Uterus (tissue), 4 donors: Measurements from ENCODE around the gene KRTAP6-2. TPM values are rescaled to one million over a fixed set of nuclear protein-coding genes. Genes with fewer than 3 reads are reported as not detected.

Experiments used
- DNase-seq, 2 donors: peaks; one replicate each; pipeline ENCODE4 v3.0.0-alpha.2; 2019 to 2020
- H3K27ac ChIP-seq, 2 donors: fragments of 200-600 bp; sonication (generic); 1 replicate in 1 of 2; 2 replicates in 1 of 2; pipeline ENCODE4 v1.5.1; 2016 to 2018
- H3K27me3 ChIP-seq, 2 donors: fragments of 200-600 bp; sonication (generic); one replicate each; pipeline ENCODE4 v1.5.1; 2018 to 2019; ENCODE audit warnings: control low read depth in 1 of 2
- H3K36me3 ChIP-seq, 2 donors: fragments of 200-600 bp; sonication (generic); one replicate each; pipeline ENCODE4 v1.5.1; 2019; ENCODE audit warnings: control low read depth in 1 of 2
- H3K4me1 ChIP-seq, 2 donors: fragments of 200-600 bp; sonication (generic); one replicate each; pipeline ENCODE4 v1.5.1; 2018 to 2019; ENCODE audit warnings: control low read depth in 1 of 2
- H3K4me3 ChIP-seq, 2 donors: fragments of 200-600 bp; sonication (generic); 1 replicate in 1 of 2; 2 replicates in 1 of 2; pipeline ENCODE4 v1.5.1; 2018 to 2019; ENCODE audit warnings: mild to moderate bottlenecking in 1 of 2
- H3K9me3 ChIP-seq, 2 donors: fragments of 200-600 bp; sonication (generic); one replicate each; pipeline ENCODE4 v1.5.1; 2019; ENCODE audit warnings: control low read depth in 1 of 2
- CTCF ChIP-seq, 4 experiments: fragments of 200-600 bp in 2 of 4; fragments of 450-650 bp in 2 of 4; sonication (generic) in 2 of 4; IDR thresholded peaks; one replicate each; pipeline ENCODE4 v1.5.1; 2016 to 2019; ENCODE audit warnings: antibody characterized with exemption in 4 of 4, mild to moderate bottlenecking in 2 of 4, moderate library complexity in 1 of 4
- POLR2A ChIP-seq, 2 donors: fragments of 450-650 bp; IDR thresholded peaks; one replicate each; pipeline ENCODE4 v1.6.1; 2016; ENCODE audit warnings: antibody characterized with exemption in 2 of 2, mild to moderate bottlenecking in 1 of 2, moderate library complexity in 1 of 2
- intact Hi-C: fragments of 100-400 bp; cut with DNase I; formaldehyde crosslinking; loops from one replicate; pipeline ENCODE4 v1.15.1; 2023; ENCODE audit warnings: low total_unique reads
- total RNA-seq, 4 donors: library from RNA; depleted of rRNA in 3 of 4; stranded (reverse); fragments of >200 nt in 3 of 4; gene quantifications; one replicate each; pipeline versions ENCODE4 v1.1.0 to v1.2.4, GENCODE V29; 2014 to 2023
- donor health status: DM: yes; HTN: yes; CAD: no.

The KRTAP6-2 gene
- total RNA-seq, 4 donors from 2014 or later: not detected

GRCh38 chr21:30580132-30580531 is 18.6 kb downstream of the KRTAP6-2 start:
- H3K27ac ChIP-seq: no peak overlapping the region
- no peaks in the 10 kb centered on the region for H3K27me3 ChIP-seq
- no peaks in the 10 kb centered on the region for H3K4me1 ChIP-seq
- no peaks in the 10 kb centered on the region for H3K36me3 ChIP-seq
- no peak for DNase-seq
- H3K4me3 ChIP-seq: no peak overlapping the region
- TF ChIP-seq POLR2A (IDR thresholded peaks at IDR 0.05) (no peak), CTCF (IDR thresholded peaks at IDR 0.05) (no peak)
- intact Hi-C loops: no loop called here
- H3K9me3 ChIP-seq: no peaks in the 10 kb centered on the region

GRCh38 chr21:30579346-30579745 is 19.4 kb downstream of the KRTAP6-2 start:
- Histone ChIP-seq H3K4me3 (no peak overlapping the region), H3K27me3 (no peaks in the 10 kb centered on the region), H3K4me1 (no peaks in the 10 kb centered on the region), H3K27ac (no peak overlapping the region), H3K36me3 (no peaks in the 10 kb centered on the region), H3K9me3 (no peaks in the 10 kb centered on the region)
- intact Hi-C loops: no loop called here
- no peak for DNase-seq
- no peak for TF ChIP-seq POLR2A (IDR thresholded peaks at IDR 0.05)
- TF ChIP-seq CTCF (IDR thresholded peaks at IDR 0.05): no peak

GRCh38 chr21:30577766-30578165 is 20.9 kb downstream of the KRTAP6-2 start:
- Histone ChIP-seq H3K27ac (no peak overlapping the region), H3K36me3 (no peaks in the 10 kb centered on the region), H3K9me3 (no peaks in the 10 kb centered on the region), H3K4me3 (no peak overlapping the region), H3K4me1 (no peaks in the 10 kb centered on the region), H3K27me3 (no peaks in the 10 kb centered on the region)
- no peak for DNase-seq
- no peak for TF ChIP-seq POLR2A (IDR thresholded peaks at IDR 0.05)
- TF ChIP-seq CTCF (IDR thresholded peaks at IDR 0.05): no peak
- intact Hi-C loops: no loop called here

- intact Hi-C loops: no loop called here
- no peak for DNase-seq
- no peak for TF ChIP-seq POLR2A (IDR thresholded peaks at IDR 0.05)
Measured at GRCh38 chr21:30567617-30568016, 31.1 kb downstream of the KRTAP6-2 start.

GRCh38 chr21:30563630-30564029 is 35.1 kb downstream of the KRTAP6-2 start:
- no peaks in the 10 kb centered on the region for H3K27me3 ChIP-seq
- H3K27ac ChIP-seq: no peak overlapping the region
- intact Hi-C loops: no loop called here
- no peak for DNase-seq
- no peak overlapping the region for H3K4me3 ChIP-seq
- TF ChIP-seq CTCF (IDR thresholded peaks at IDR 0.05) (no peak), POLR2A (IDR thresholded peaks at IDR 0.05) (no peak)
- H3K9me3 ChIP-seq: no peaks in the 10 kb centered on the region
- no peaks in the 10 kb centered on the region for H3K36me3 ChIP-seq
- H3K4me1 ChIP-seq: no peaks in the 10 kb centered on the region

More at GRCh38 chr21:30567617-30568016, 31.1 kb downstream of the KRTAP6-2 start:
- Histone ChIP-seq H3K4me3 (no peak overlapping the region), H3K36me3 (no peaks in the 10 kb centered on the region), H3K9me3 (no peaks in the 10 kb centered on the region), H3K4me1 (no peaks in the 10 kb centered on the region), H3K27me3 (no peaks in the 10 kb centered on the region), H3K27ac (no peak overlapping the region)

- intact Hi-C loops: no loop called here
- H3K36me3 ChIP-seq: no peaks in the 10 kb centered on the region
- DNase-seq: no peak
- H3K9me3 ChIP-seq: no peaks in the 10 kb centered on the region
- H3K4me3 ChIP-seq: no peak overlapping the region
- no peaks in the 10 kb centered on the region for H3K27me3 ChIP-seq
- no peaks in the 10 kb centered on the region for H3K4me1 ChIP-seq
- H3K27ac ChIP-seq: no peak overlapping the region
- TF ChIP-seq POLR2A (IDR thresholded peaks at IDR 0.05) (no peak), CTCF (IDR thresholded peaks at IDR 0.05) (no peak)
Measured at GRCh38 chr21:30563072-30563471, 35.6 kb downstream of the KRTAP6-2 start.
